Renal cortex interstitium (tissue), 11 donors: ENCODE data around the gene S100Z. TPM values are rescaled to one million over a fixed set of nuclear protein-coding genes. Genes with fewer than 3 reads are reported as not detected.
A peak's percentile ranks its signal among the peaks of the same experiment; 100 is the strongest.
"Not testable (repeated sequence)": the region's sequence is repeated elsewhere in the genome, so short reads cannot be mapped to it uniquely, and the experiment has no call there.

Source experiments
- DNase-seq, 11 donors: peaks; one replicate each; pipeline ENCODE4 v3.0.0-alpha.2; 2013; ENCODE audit warnings: low read depth in 9 of 11, low spot score in 4 of 11; ENCODE audit errors: extremely low read depth in 1 of 11
- polyA plus RNA-seq, 3 donors: library from polyadenylated mRNA; unstranded; fragments of 120-200 nt; gene quantifications; one replicate each; pipeline ENCODE4 v1.2.1, GENCODE V29; 2013; ENCODE audit not compliant: insufficient read length in 3 of 3

Gene S100Z
- polyA plus RNA-seq, 3 donors: 0.20 to 0.30 (median 0.22) TPM

GRCh38 chr5:76941442-76941841 lies 91.6 kb downstream of the S100Z start:
- no peak for DNase-seq

- no peak for DNase-seq
Observed at GRCh38 chr5:76942581-76942980, 92.8 kb downstream of the S100Z start.

GRCh38 chr5:76943006-76943405 lies 93.2 kb downstream of the S100Z start:
- DNase-seq: no peak

- no peak for DNase-seq
Observed at GRCh38 chr5:76944638-76945037, 94.8 kb downstream of the S100Z start.

- not testable (repeated sequence) for DNase-seq
Observed at GRCh38 chr5:76945238-76945637, 95.4 kb downstream of the S100Z start.

GRCh38 chr5:76946090-76946489 lies 96.3 kb downstream of the S100Z start:
- no peak for DNase-seq

- peak in 1 of 11 donors; percentile 22 for DNase-seq
Observed at GRCh38 chr5:76947082-76947503, 97.3 kb downstream of the S100Z start.

- DNase-seq: no peak
Observed at GRCh38 chr5:76952795-76953536, 103.2 kb downstream of the S100Z start, which contains the start of gene CRHBP. Gene CRHBP, plus strand, starts transcription at chr5:76953045. Its CDS starts 90 bp downstream, at chr5:76953135.

GRCh38 chr5:76953551-76954382 lies 104.0 kb downstream of the S100Z start:
- no peak for DNase-seq

GRCh38 chr5:76954383-76954763 lies 104.6 kb downstream of the S100Z start:
- DNase-seq: no peak

GRCh38 chr5:76956033-76956432 lies 106.2 kb downstream of the S100Z start:
- DNase-seq: no peak

- DNase-seq: no peak
Observed at GRCh38 chr5:76958991-76959767, 109.4 kb downstream of the S100Z start.

GRCh38 chr5:76960004-76960625 lies 110.3 kb downstream of the S100Z start:
- no peak for DNase-seq

- peak in 3 of 11 donors; percentile 13 to 60 (median 58) for DNase-seq
Observed at GRCh38 chr5:76964060-76964459, 114.2 kb downstream of the S100Z start.

Other genes with a start within 250 kb of the S100Z start
- 1 to 10 TPM in 1 of 3 donors, under 1 TPM in 2; 0.65 to 1.2 (median 0.89) TPM for gene F2RL2, start 226.6 kb upstream of the S100Z start, polyA plus RNA-seq
- gene F2R, start 133.9 kb upstream of the S100Z start, polyA plus RNA-seq: 10 to 100 TPM; 54.1 to 77.0 (median 61.4) TPM
- gene F2RL1, start 31.0 kb upstream of the S100Z start, polyA plus RNA-seq: 10 to 100 TPM; 32.4 to 47.2 (median 41.8) TPM
- gene CRHBP, start 103.0 kb downstream of the S100Z start, polyA plus RNA-seq: 10 to 100 TPM; 19.9 to 26.6 (median 21.8) TPM
- 10 to 100 TPM; 29.1 to 34.4 (median 29.4) TPM for gene AGGF1, start 180.4 kb downstream of the S100Z start, polyA plus RNA-seq
- gene ZBED3, start 237.3 kb downstream of the S100Z start, polyA plus RNA-seq: 10 to 100 TPM; 31.6 to 36.5 (median 35.2) TPM